Epithelial cell of proximal tubule (primary cell): ENCODE measurements around the gene ATP6V0C. TPM values are rescaled to one million over a fixed set of nuclear protein-coding genes. Genes with fewer than 3 reads are reported as not detected.

Experiments used
- DNase-seq: peaks from one replicate; pipeline ENCODE4 v3.0.0-alpha.2; 2011; ENCODE audit warnings: low read depth
- H3K4me3 ChIP-seq: 2 replicates; pipeline ENCODE4 v1.5.1; 2011; ENCODE audit warnings: low read depth, mild to moderate bottlenecking, low read length
- total RNA-seq: library from RNA; depleted of rRNA; stranded (reverse); fragments of >200 nt; gene quantifications from 2 replicates; pipeline ENCODE4 v1.2.3, GENCODE V29; 2015
- TF ChIP-seq, protein P1 (sequence below): conservative IDR thresholded peaks from 2 replicates; pipeline ENCODE4 v1.5.1; 2012; ENCODE audit warnings: low read depth, mild to moderate bottlenecking, low read length

ATP6V0C gene
- total RNA-seq, 1 donor from 2014 or later, result 32.4 TPM

DNA sequence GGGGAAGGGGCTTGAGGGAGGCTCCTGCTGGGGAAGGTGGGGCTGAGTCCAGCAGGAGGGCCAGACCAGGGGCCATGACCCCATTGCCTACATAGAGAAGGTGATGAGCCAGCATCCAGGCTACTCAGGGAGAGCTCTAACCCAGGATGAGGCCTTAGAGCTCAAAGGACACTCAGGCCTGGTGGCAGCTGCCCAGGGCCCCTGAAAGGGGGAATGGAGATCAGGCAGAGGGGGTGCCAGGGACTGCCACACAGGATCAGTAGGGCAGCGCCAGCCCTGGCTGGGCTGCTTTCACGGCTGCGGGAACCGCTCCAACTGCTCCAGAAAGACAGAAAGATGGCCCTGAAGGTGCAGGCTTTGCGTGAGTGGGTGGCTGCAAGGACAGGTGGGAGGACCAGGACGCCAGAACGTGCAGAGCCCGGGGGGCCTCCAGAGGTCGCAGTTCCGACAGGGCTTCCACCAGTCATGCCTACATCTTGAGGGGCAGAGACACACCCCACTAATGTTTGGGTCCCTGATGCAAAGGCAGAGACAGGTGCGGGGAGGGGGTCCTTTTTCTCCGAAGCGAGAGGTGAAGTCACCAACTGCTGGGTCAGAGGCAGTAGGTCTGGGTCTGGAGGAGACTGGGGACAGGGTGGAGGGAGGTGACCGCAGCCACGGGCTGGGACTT is 882 bp upstream of the ATP6V0C start:
- DNase-seq, result no peak
- TF ChIP-seq, protein P1, sequence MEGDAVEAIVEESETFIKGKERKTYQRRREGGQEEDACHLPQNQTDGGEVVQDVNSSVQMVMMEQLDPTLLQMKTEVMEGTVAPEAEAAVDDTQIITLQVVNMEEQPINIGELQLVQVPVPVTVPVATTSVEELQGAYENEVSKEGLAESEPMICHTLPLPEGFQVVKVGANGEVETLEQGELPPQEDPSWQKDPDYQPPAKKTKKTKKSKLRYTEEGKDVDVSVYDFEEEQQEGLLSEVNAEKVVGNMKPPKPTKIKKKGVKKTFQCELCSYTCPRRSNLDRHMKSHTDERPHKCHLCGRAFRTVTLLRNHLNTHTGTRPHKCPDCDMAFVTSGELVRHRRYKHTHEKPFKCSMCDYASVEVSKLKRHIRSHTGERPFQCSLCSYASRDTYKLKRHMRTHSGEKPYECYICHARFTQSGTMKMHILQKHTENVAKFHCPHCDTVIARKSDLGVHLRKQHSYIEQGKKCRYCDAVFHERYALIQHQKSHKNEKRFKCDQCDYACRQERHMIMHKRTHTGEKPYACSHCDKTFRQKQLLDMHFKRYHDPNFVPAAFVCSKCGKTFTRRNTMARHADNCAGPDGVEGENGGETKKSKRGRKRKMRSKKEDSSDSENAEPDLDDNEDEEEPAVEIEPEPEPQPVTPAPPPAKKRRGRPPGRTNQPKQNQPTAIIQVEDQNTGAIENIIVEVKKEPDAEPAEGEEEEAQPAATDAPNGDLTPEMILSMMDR, result no peak
- H3K4me3 ChIP-seq, result peak overlapping the region; percentile 97

DNA sequence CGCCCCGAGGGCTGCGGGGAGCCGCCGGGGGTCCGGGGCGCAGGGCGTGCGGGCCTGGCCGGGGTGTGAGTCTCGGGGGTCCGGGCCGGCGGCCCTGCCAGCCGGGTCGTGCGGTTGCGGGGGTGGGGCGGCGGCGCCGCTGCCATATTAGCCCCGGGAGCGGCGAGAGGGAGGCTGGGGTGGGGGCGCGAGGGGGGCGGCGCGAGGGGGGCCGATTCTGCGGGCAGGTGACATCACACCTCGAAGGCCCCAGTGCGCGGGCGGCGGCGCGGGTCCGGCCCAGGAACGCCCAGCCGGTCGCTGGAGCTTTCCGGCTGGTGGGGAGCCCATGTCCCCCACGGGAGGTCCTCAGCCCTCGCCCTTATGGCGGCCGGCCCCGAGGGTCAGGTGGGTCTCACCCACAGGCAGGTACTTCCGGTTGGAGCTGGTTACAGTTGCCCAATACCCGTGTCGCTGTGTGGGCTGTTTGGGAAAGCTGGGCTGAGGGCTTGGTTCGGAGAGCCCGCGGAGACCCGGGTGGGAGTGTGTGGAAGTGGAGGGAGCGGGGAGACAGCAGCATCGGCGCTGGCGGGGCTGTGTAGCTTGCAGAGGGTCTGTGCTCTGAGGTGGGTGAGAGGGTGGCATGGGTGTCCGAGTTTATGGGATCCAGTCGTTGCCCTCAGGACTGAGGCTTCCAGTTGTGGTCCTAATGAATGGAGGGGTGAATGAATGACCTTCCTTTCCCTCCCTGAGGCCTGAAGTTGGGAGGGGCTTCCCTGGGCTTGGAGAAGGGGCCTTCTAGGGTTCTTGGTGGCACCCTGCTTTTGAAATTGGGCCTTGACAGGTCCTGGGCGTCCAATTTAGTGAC is 804 bp downstream of the ATP6V0C start:
- peak overlapping the region; percentile 97 for H3K4me3 ChIP-seq
- no peak for DNase-seq
- TF ChIP-seq, protein P1, result no peak

DNA sequence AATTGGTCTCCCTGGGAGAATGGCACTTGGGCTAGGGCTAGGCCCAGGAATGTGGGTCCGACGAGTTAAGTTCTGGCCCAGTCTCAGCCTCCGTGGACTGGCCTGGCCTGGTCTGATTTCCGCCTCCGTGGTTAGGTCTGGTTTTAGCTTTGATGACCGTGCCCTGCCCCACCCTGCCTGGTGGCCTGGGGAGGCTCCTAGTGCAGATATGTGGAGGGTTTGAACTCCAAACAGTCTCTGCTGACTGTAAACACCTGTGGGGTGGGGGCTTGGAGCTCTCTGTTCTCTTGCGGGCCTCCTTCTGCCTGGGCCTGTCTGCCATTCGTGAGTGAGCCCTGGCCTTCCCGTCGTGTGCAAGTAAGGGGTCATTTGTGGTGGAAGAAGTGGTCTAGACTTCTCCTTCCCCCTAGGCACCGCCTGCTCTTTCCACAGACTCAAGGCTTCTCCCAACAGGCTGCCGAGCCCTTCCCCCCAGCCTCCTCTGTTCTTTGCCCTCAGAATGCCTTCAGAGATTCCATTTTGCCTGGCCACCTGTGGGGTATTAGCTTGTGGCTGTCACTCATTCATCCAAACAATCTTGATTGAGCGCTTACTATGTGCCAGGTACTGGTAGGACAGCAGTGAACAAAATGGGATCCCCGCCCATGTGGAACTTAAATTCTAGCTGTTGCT is 1.6 kb downstream of the ATP6V0C start:
- H3K4me3 ChIP-seq, result peak overlapping the region; percentile 97
- no peak for DNase-seq
- TF ChIP-seq, protein P1, result no peak

DNA sequence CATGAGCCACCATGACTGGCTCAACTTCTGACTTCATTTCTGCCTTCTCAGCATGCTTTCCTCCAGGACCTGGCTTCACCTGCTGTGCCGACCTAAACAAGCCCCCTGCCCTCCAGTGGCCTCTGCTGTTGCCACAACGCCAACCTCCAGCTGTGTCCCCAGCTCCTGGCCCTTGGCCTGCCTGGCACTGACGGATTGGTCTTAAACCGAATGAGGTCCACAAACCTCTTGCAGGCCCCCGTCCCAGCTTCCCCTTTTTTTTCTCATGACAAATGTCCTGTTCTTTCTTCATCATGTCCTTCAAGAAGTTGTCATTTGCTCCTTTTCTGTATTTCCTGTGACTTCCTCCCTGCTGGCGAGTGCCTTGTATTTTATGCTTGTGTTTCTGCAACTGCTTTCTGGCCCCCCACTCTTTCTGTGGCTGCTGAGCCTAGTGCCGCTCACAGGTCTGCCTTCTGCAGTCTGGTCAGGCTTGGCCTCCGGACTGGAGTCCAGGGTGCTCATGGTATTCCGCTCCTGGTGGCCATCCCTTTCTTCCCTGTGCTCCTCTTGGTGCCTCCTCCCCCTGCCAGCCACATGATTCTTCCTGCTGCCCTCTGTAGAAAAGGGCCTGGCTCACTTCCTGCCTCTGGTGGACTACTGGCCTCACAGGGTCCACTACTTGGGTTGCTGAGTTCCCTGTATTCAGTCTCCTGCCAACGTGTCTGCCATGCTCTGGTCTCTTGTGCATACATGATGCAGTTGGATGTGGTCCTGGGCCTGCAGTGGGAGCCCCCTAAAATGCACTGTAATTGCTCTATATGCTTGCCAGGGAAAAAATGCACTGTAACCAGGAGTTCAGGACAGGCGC is 2.9 kb downstream of the ATP6V0C start:
- H3K4me3 ChIP-seq, result peak overlapping the region; percentile 97
- DNase-seq, result no peak
- TF ChIP-seq, protein P1, result peak; percentile 9

DNA sequence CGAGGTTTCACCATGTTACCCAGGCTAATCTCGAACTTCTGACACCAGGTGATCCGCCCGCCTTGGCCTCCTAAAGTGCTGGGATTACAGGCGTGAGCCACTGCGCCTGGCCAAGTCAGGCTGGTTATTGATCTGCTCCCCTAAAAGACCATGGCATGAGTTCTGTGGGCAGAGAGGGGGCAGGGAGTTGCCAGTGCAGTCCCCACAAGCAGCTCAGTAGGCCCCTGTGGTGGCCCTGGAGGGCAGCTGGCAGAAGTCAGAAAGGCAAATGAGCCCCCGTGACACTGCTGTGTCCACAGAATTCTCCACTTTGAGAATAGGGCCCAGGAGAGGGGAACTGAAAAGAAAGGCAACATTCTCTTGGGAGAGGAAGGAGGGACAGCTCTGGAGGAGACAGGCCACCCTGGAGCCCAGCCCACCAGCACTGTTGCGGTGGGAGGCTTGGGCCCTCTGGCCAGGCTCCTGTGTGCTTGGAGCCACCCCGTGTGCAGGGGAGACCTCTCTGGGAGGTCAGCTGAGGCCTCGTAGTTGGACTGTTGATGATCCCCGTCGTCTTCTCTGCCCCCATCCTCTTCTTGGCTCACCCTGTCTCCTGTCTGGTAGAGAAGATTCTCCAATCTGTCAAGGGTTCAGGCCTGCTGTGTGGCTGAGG is 4.3 kb downstream of the ATP6V0C start:
- TF ChIP-seq, protein P1, result no peak
- no peak overlapping the region for H3K4me3 ChIP-seq

More for the DNA sequence above, 4.3 kb downstream of the ATP6V0C start:
- DNase-seq, result no peak
